Liver (tissue), 9 donors: ENCODE results near the gene WWOX. TPM values are rescaled to one million over a fixed set of nuclear protein-coding genes. Genes with fewer than 3 reads are reported as not detected.

Experiments used
- DNase-seq: peaks from one replicate; pipeline ENCODE4 v3.0.0-alpha.2; 2017; ENCODE audit warnings: low spot score
- H3K27ac ChIP-seq, 2 donors: one replicate each; pipeline ENCODE4 v1.7.0; 2013; ENCODE audit warnings: inconsistent platforms in 2 of 2, low read length in 2 of 2, control low read depth in 1 of 2, low read depth in 1 of 2, mild to moderate bottlenecking in 1 of 2
- H3K27me3 ChIP-seq, 4 donors: one replicate each; pipeline versions ENCODE4 v1.6.1 to v1.7.0; 2013; ENCODE audit warnings: low read length in 3 of 4, inconsistent platforms in 1 of 4, mild to moderate bottlenecking in 1 of 4, moderate library complexity in 1 of 4; ENCODE audit not compliant: control insufficient read depth in 4 of 4, insufficient read depth in 4 of 4
- H3K36me3 ChIP-seq, 4 donors: one replicate each; pipeline versions ENCODE4 v1.6.1 to v1.7.0; 2013; ENCODE audit warnings: low read length in 3 of 4, mild to moderate bottlenecking in 3 of 4, low read depth in 1 of 4, moderate library complexity in 1 of 4; ENCODE audit not compliant: control insufficient read depth in 4 of 4, insufficient read depth in 3 of 4
- H3K4me1 ChIP-seq, 4 donors: one replicate each; pipeline versions ENCODE4 v1.6.1 to v1.7.0; 2013; ENCODE audit warnings: low read length in 3 of 4, mild to moderate bottlenecking in 3 of 4, moderate library complexity in 1 of 4; ENCODE audit not compliant: control insufficient read depth in 4 of 4, insufficient read depth in 4 of 4
- H3K4me3 ChIP-seq, 3 donors: one replicate each; pipeline versions ENCODE4 v1.6.1 to v1.7.0; 2013; ENCODE audit warnings: low read length in 3 of 3, control low read depth in 1 of 3, low read depth in 1 of 3, mild to moderate bottlenecking in 1 of 3
- H3K9ac ChIP-seq, 2 donors: one replicate each; pipeline ENCODE4 v1.7.0; 2013; ENCODE audit warnings: low read length in 2 of 2, mild to moderate bottlenecking in 2 of 2, moderate library complexity in 2 of 2, control low read depth in 1 of 2, low read depth in 1 of 2
- H3K9me3 ChIP-seq, 4 donors: one replicate each; pipeline versions ENCODE4 v1.6.1 to v1.7.0; 2013; ENCODE audit warnings: low read length in 3 of 4; ENCODE audit not compliant: control insufficient read depth in 4 of 4
- ATF3 ChIP-seq: IDR thresholded peaks from 2 replicates; pipeline ENCODE4 v1.6.1; 2016; ENCODE audit warnings: antibody characterized with exemption
- EGR1 ChIP-seq, 2 donors: IDR thresholded peaks; 2 replicates each; pipeline ENCODE4 v1.6.1; 2016 to 2018; ENCODE audit warnings: antibody characterized with exemption in 2 of 2, low read depth in 2 of 2
- FOXA1 ChIP-seq: IDR thresholded peaks from 2 replicates; pipeline ENCODE4 v1.6.1; 2016; ENCODE audit warnings: antibody characterized with exemption
- FOXA2 ChIP-seq: IDR thresholded peaks from 2 replicates; pipeline ENCODE4 v1.6.1; 2016; ENCODE audit warnings: antibody characterized with exemption
- GABPA ChIP-seq, 2 donors: IDR thresholded peaks in 1 of 2; conservative IDR thresholded peaks in 1 of 2; 2 replicates each; pipeline ENCODE4 v1.6.1; 2016; ENCODE audit warnings: antibody characterized with exemption in 2 of 2, mild to moderate bottlenecking in 1 of 2, moderate library complexity in 1 of 2
- HNF4A ChIP-seq, 2 donors: conservative IDR thresholded peaks; 2 replicates each; pipeline ENCODE4 v1.6.1; 2016; ENCODE audit warnings: antibody characterized with exemption in 2 of 2, mild to moderate bottlenecking in 2 of 2
- HNF4G ChIP-seq: IDR thresholded peaks from 2 replicates; pipeline ENCODE4 v1.6.1; 2016; ENCODE audit warnings: antibody characterized with exemption
- RAD21 ChIP-seq, 2 donors: IDR thresholded peaks; 2 replicates each; pipeline ENCODE4 v1.6.1; 2016; ENCODE audit warnings: antibody characterized with exemption in 2 of 2, mild to moderate bottlenecking in 2 of 2
- TAF1 ChIP-seq: conservative IDR thresholded peaks from 2 replicates; pipeline ENCODE4 v1.6.1; 2016; ENCODE audit warnings: antibody characterized with exemption, mild to moderate bottlenecking
- YY1 ChIP-seq: IDR thresholded peaks from 2 replicates; pipeline ENCODE4 v1.6.1; 2016; ENCODE audit warnings: antibody characterized with exemption, mild to moderate bottlenecking
- ZBTB33 ChIP-seq: IDR thresholded peaks from 2 replicates; pipeline ENCODE4 v1.6.1; 2016; ENCODE audit warnings: antibody characterized with exemption
- WGBS: extraction: QIAGEN DNeasy Blood & Tissue Kit; methylation state at CpG from one replicate; pipeline ENCODE4 v1.1.7; 2013; 5-methylcytosine and 5-hydroxymethylcytosine counted together
- polyA plus RNA-seq, 2 donors: library from polyadenylated mRNA; stranded (reverse) in 1 of 2; unstranded in 1 of 2; fragments of 200-250 nt in 1 of 2; fragments of >200 nt in 1 of 2; fragmentation: Nextera tagmentation in 1 of 2; extraction: Ambion mirVana in 1 of 2; gene quantifications; one replicate each; pipeline versions ENCODE4 v1.2.1 to v1.2.3, GENCODE V29; 2013 to 2015
- total RNA-seq, 2 donors: library from RNA; depleted of rRNA; stranded (reverse); fragments of >200 nt; gene quantifications; one replicate each; pipeline ENCODE4 v1.2.3, GENCODE V29; 2014
- TF ChIP-seq, protein P1 (sequence below): IDR thresholded peaks from 2 replicates; pipeline ENCODE4 v1.6.1; 2016; ENCODE audit warnings: antibody characterized with exemption, mild to moderate bottlenecking
- TF ChIP-seq, protein P2 (sequence below): IDR thresholded peaks from 2 replicates; pipeline ENCODE4 v1.6.1; 2016; ENCODE audit warnings: antibody characterized with exemption
- donor health status: healthy.
- donor health status: healthy.
- donor health status: healthy.
- donor health status: healthy.
- donor health status: healthy.

The WWOX gene
- total and polyA plus RNA-seq, 4 donors = 9.8 to 46.0 (median 15.3) TPM

GRCh38 chr16:78667675-78668074 is 568.2 kb downstream of the WWOX start:
- H3K4me1 ChIP-seq = no peaks in the 10 kb centered on the region
- no peak overlapping the region for H3K4me3 ChIP-seq
- H3K36me3 ChIP-seq = no peaks in the 10 kb centered on the region
- H3K27ac ChIP-seq = no peak overlapping the region
- H3K27me3 ChIP-seq = no peaks in the 10 kb centered on the region
- no peak for TF ChIP-seq YY1
- TF ChIP-seq ATF3 = no peak
- TF ChIP-seq GABPA (IDR thresholded peaks at IDR 0.05 in 1 of 2, conservative IDR thresholded peaks at IDR 0.05 in 1 of 2) = no peak
- TF ChIP-seq, protein P1, sequence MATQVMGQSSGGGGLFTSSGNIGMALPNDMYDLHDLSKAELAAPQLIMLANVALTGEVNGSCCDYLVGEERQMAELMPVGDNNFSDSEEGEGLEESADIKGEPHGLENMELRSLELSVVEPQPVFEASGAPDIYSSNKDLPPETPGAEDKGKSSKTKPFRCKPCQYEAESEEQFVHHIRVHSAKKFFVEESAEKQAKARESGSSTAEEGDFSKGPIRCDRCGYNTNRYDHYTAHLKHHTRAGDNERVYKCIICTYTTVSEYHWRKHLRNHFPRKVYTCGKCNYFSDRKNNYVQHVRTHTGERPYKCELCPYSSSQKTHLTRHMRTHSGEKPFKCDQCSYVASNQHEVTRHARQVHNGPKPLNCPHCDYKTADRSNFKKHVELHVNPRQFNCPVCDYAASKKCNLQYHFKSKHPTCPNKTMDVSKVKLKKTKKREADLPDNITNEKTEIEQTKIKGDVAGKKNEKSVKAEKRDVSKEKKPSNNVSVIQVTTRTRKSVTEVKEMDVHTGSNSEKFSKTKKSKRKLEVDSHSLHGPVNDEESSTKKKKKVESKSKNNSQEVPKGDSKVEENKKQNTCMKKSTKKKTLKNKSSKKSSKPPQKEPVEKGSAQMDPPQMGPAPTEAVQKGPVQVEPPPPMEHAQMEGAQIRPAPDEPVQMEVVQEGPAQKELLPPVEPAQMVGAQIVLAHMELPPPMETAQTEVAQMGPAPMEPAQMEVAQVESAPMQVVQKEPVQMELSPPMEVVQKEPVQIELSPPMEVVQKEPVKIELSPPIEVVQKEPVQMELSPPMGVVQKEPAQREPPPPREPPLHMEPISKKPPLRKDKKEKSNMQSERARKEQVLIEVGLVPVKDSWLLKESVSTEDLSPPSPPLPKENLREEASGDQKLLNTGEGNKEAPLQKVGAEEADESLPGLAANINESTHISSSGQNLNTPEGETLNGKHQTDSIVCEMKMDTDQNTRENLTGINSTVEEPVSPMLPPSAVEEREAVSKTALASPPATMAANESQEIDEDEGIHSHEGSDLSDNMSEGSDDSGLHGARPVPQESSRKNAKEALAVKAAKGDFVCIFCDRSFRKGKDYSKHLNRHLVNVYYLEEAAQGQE = no peak
- TF ChIP-seq FOXA2 = no peak
- no peak for TF ChIP-seq HNF4A (conservative IDR thresholded peaks at IDR 0.05)
- TF ChIP-seq ZBTB33 = no peak
- TF ChIP-seq HNF4G = no peak
- TF ChIP-seq TAF1 = no peak
- no peak for TF ChIP-seq FOXA1
- no peak for TF ChIP-seq RAD21 (IDR thresholded peaks at IDR 0.05)
- TF ChIP-seq, protein P2, sequence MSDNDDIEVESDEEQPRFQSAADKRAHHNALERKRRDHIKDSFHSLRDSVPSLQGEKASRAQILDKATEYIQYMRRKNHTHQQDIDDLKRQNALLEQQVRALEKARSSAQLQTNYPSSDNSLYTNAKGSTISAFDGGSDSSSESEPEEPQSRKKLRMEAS = no peak
- no peak for TF ChIP-seq EGR1 (IDR thresholded peaks at IDR 0.05; ENCODE audit: low read depth in 2 of 2)
- H3K9ac ChIP-seq = no peak overlapping the region
- H3K9me3 ChIP-seq = no peaks in the 10 kb centered on the region
- no peak for DNase-seq
- 98% methylated on average over 5 of the region's 5 CpGs for WGBS

GRCh38 chr16:78668393-78668792 is 568.9 kb downstream of the WWOX start:
- Histone ChIP-seq H3K27ac (no peak overlapping the region), H3K4me3 (no peak overlapping the region), H3K4me1 (no peaks in the 10 kb centered on the region), H3K9ac (no peak overlapping the region), H3K27me3 (no peaks in the 10 kb centered on the region), H3K9me3 (no peaks in the 10 kb centered on the region), H3K36me3 (no peaks in the 10 kb centered on the region)
- WGBS = over 99% methylated on average over 3 of the region's 3 CpGs
- no peak for DNase-seq
- TF ChIP-seq GABPA (IDR thresholded peaks at IDR 0.05 in 1 of 2, conservative IDR thresholded peaks at IDR 0.05 in 1 of 2) (no peak), RAD21 (IDR thresholded peaks at IDR 0.05) (no peak), HNF4A (conservative IDR thresholded peaks at IDR 0.05) (no peak), FOXA1 (no peak)
- TF ChIP-seq, protein P1 = no peak
- TF ChIP-seq, protein P2 = no peak
